HepG2 (cell line): ENCODE data around the gene RSPH9.

Source experiments
- CTCF ChIP-seq: sonication (generic); formaldehyde crosslinking; IDR thresholded peaks from 2 replicates; pipeline ENCODE4 v1.5.0; 2020; ENCODE audit warnings: mild to moderate bottlenecking, missing genetic modification reagents, moderate library complexity
- KDM5B ChIP-seq: sonication (generic); formaldehyde crosslinking; IDR thresholded peaks from 2 replicates; pipeline ENCODE4 v1.4.0; 2020; ENCODE audit warnings: missing genetic modification reagents, mild to moderate bottlenecking, borderline replicate concordance
- MEIS1 ChIP-seq: sonication (generic); formaldehyde crosslinking; IDR thresholded peaks from 2 replicates; pipeline ENCODE4 v1.9.0; 2021; ENCODE audit warnings: mild to moderate bottlenecking, missing genetic modification reagents, moderate library complexity, borderline replicate concordance
- MYC ChIP-seq: sonication (generic); formaldehyde crosslinking; IDR thresholded peaks from 2 replicates; pipeline ENCODE4 v1.9.0; 2021; ENCODE audit warnings: missing genetic modification reagents, borderline replicate concordance
- TCF7L2 ChIP-seq: IDR thresholded peaks from 2 replicates; pipeline ENCODE4 v1.6.1; 2011; ENCODE audit warnings: mild to moderate bottlenecking, low read depth, low read length, moderate library complexity
- ZBTB46 ChIP-seq: sonication (generic); formaldehyde crosslinking; IDR thresholded peaks from 2 replicates; pipeline ENCODE4 v1.4.0; 2020; ENCODE audit warnings: mild to moderate bottlenecking, missing genetic modification reagents, borderline replicate concordance

DNA sequence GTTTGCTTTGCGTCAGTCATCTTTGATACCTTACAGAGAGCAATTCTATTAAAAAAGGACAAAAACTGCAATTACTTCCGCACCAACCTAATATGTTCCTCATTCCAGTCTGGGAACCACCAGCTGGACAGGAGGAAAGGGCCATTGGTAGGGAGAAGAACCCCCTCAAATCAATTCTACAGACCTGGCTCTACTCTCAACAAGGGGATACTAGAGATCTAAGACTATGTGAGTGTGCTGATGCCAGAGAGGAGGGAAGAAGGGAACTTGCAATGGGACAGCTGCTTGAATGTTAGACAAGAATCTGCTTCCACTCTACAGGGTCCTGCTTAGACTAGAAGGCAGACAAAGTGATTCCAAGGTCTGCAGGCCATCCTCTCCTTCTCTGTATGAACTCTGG is 29.5 kb downstream of the RSPH9 start:
- TF ChIP-seq TCF7L2 = no peak
- TF ChIP-seq KDM5B (CRISPR knock-in tag) = no peak
- no peak for TF ChIP-seq MYC (CRISPR knock-in tag)
- TF ChIP-seq ZBTB46 (CRISPR knock-in tag) = no peak
- TF ChIP-seq MEIS1 (CRISPR knock-in tag) = no peak
- TF ChIP-seq CTCF (CRISPR knock-in tag) = no peak
